HepG2 (cell line): ENCODE results near the gene RNASE7. TPM values are rescaled to one million over a fixed set of nuclear protein-coding genes. Genes with fewer than 3 reads are reported as not detected.

Experiments used
- E2F2 ChIP-seq: sonication (generic); formaldehyde crosslinking; IDR thresholded peaks from 2 replicates; pipeline ENCODE4 v1.4.0; 2020; ENCODE audit warnings: missing genetic modification reagents, borderline replicate concordance
- GFI1 ChIP-seq: sonication (generic); formaldehyde crosslinking; IDR thresholded peaks from 2 replicates; pipeline ENCODE4 v1.5.0; 2020; ENCODE audit warnings: missing genetic modification reagents, mild to moderate bottlenecking, borderline replicate concordance
- HBP1 ChIP-seq: IDR thresholded peaks from 2 replicates; pipeline ENCODE4 v1.6.1; 2016; ENCODE audit warnings: low read depth, control low read depth
- JUNB ChIP-seq: sonication (generic); formaldehyde crosslinking; IDR thresholded peaks from 2 replicates; pipeline ENCODE4 v1.8.0; 2022; ENCODE audit warnings: missing genetic modification reagents, mild to moderate bottlenecking, borderline replicate concordance
- KLF13 ChIP-seq: sonication (generic); formaldehyde crosslinking; IDR thresholded peaks from 2 replicates; pipeline ENCODE4 v1.4.0; 2020; ENCODE audit warnings: mild to moderate bottlenecking, missing genetic modification reagents
- MATR3 ChIP-seq: sonication (generic); formaldehyde crosslinking; IDR thresholded peaks from 2 replicates; pipeline ENCODE4 v1.4.0; 2020; ENCODE audit warnings: missing genetic modification reagents
- NCOA2 ChIP-seq: sonication (generic); formaldehyde crosslinking; IDR thresholded peaks from 2 replicates; pipeline ENCODE4 v1.8.0; 2022; ENCODE audit warnings: inconsistent platforms
- RERE ChIP-seq: IDR thresholded peaks from 2 replicates; pipeline ENCODE4 v1.6.1; 2016; ENCODE audit warnings: low read depth, missing genetic modification reagents, missing compliant biosample characterization
- TCF7 ChIP-seq: sonication (generic); IDR thresholded peaks from 2 replicates; pipeline ENCODE4 v1.6.1; 2016; ENCODE audit warnings: antibody characterized with exemption, low read depth
- ZFP41 ChIP-seq: sonication (generic); formaldehyde crosslinking; IDR thresholded peaks from 2 replicates; pipeline ENCODE4 v1.4.0; 2020; ENCODE audit warnings: mild to moderate bottlenecking, missing genetic modification reagents, borderline replicate concordance
- ZNF124 ChIP-seq: sonication (generic); formaldehyde crosslinking; IDR thresholded peaks from 2 replicates; pipeline ENCODE4 v1.4.0; 2020; ENCODE audit warnings: missing genetic modification reagents
- ZNF234 ChIP-seq: sonication (generic); formaldehyde crosslinking; conservative IDR thresholded peaks from 2 replicates; pipeline ENCODE4 v1.5.1; 2020; ENCODE audit warnings: mild to moderate bottlenecking, missing genetic modification reagents
- ZNF512B ChIP-seq: sonication (generic); formaldehyde crosslinking; IDR thresholded peaks from 2 replicates; pipeline ENCODE4 v1.5.1; 2020; ENCODE audit warnings: missing genetic modification reagents, mild to moderate bottlenecking, borderline replicate concordance
- ZNF572 ChIP-seq: sonication (generic); formaldehyde crosslinking; IDR thresholded peaks from 2 replicates; pipeline ENCODE4 v1.5.1; 2020; ENCODE audit warnings: mild to moderate bottlenecking, missing genetic modification reagents
- ZNF577 ChIP-seq: sonication (generic); formaldehyde crosslinking; IDR thresholded peaks from 2 replicates; pipeline ENCODE4 v1.4.0; 2020; ENCODE audit warnings: mild to moderate bottlenecking, low read depth, missing genetic modification reagents, borderline replicate concordance
- ZNF737 ChIP-seq: sonication (generic); formaldehyde crosslinking; IDR thresholded peaks from 2 replicates; pipeline ENCODE4 v1.5.0; 2020; ENCODE audit warnings: missing genetic modification reagents, mild to moderate bottlenecking, borderline replicate concordance
- ZNF768 ChIP-seq: sonication (generic); formaldehyde crosslinking; IDR thresholded peaks from 2 replicates; pipeline ENCODE4 v1.4.0; 2020; ENCODE audit warnings: missing genetic modification reagents
- ZNF878 ChIP-seq: sonication (generic); formaldehyde crosslinking; IDR thresholded peaks from 2 replicates; pipeline ENCODE4 v1.8.1; 2023; ENCODE audit warnings: mild to moderate bottlenecking, missing genetic modification reagents, moderate library complexity
- polyA plus RNA-seq, 8 experiments: library from polyadenylated mRNA; depleted of rRNA in 3 of 8; stranded (reverse) in 7 of 8; unstranded in 1 of 8; fragments of >200 nt; fragmentation: Illumina TruSeq in 4 of 8; extraction: Trizol in 4 of 8; gene quantifications; 2 replicates each; pipeline versions ENCODE4 v1.2.1 to v1.2.3, GENCODE V29; 2011 to 2016; ENCODE audit warnings: low read depth in 4 of 8, missing spikeins in 1 of 8, mixed read lengths in 1 of 8; ENCODE audit not compliant: insufficient read depth in 1 of 8
- total RNA-seq, 5 experiments: library from RNA; depleted of rRNA; stranded (reverse); fragments of >200 nt; fragmentation: Illumina TruSeq; extraction: Trizol; gene quantifications; 2 replicates each; pipeline ENCODE4 v1.2.3, GENCODE V29; 2016; ENCODE audit warnings: low read depth in 1 of 5

RNASE7 gene
- total and polyA plus RNA-seq, 2 of the 13 experiments (the other 11 are each of a cell fraction or from before 2014, with no cell fraction given): 0.04 TPM; not detected in 1

- TF ChIP-seq RERE (CRISPR knock-in tag) (no peak), HBP1 (CRISPR knock-in tag) (no peak; the same call in 1 of the 2 replicates), ZNF512B (CRISPR knock-in tag) (no peak), NCOA2 (CRISPR knock-in tag) (peak; percentile 54; the same call in 1 of the 2 replicates), ZFP41 (peak; percentile 80; the same call in 1 of the 2 replicates), ZNF878 (CRISPR knock-in tag) (no peak), MATR3 (CRISPR knock-in tag) (no peak), TCF7 (peak; percentile 44; the same call in 1 of the 2 replicates), E2F2 (CRISPR knock-in tag) (no peak; the same call in 1 of the 2 replicates), ZNF577 (CRISPR knock-in tag) (no peak), JUNB (CRISPR knock-in tag) (no peak; the same call in 1 of the 2 replicates), ZNF234 (CRISPR knock-in tag) (no peak), ZNF124 (CRISPR knock-in tag) (peak; percentile 84; the same call in 1 of the 2 replicates), GFI1 (CRISPR knock-in tag) (0 out of 2 replicates have a peak, but pooled peaks have one; percentile 45), ZNF768 (CRISPR knock-in tag) (no peak), ZNF737 (CRISPR knock-in tag) (0 out of 2 replicates have a peak, but pooled peaks have one; percentile 41), KLF13 (CRISPR knock-in tag) (no peak), ZNF572 (CRISPR knock-in tag) (peak; percentile 94)
Observed at GRCh38 chr14:21069388-21070082, 27.4 kb downstream of the RNASE7 start (continued).
